HL-60/S4 treated with retinoic acid at 250 ng/mL for 4 days and 3 days (cell line): ENCODE measurements around the gene OSGEPL1.
"Not testable (repeated sequence)": the region's sequence is repeated elsewhere in the genome, so short reads cannot be mapped to it uniquely, and the experiment has no call there.

Experiments
- in situ Hi-C: fragments of 300-500 bp; cut with MboI; formaldehyde crosslinking; loops from 2 replicates; pipeline ENCODE4 v1.7.0; 2022; ENCODE audit warnings: low sequenced_read_pairs

Gene OSGEPL1, protein sequence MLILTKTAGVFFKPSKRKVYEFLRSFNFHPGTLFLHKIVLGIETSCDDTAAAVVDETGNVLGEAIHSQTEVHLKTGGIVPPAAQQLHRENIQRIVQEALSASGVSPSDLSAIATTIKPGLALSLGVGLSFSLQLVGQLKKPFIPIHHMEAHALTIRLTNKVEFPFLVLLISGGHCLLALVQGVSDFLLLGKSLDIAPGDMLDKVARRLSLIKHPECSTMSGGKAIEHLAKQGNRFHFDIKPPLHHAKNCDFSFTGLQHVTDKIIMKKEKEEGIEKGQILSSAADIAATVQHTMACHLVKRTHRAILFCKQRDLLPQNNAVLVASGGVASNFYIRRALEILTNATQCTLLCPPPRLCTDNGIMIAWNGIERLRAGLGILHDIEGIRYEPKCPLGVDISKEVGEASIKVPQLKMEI

DNA sequence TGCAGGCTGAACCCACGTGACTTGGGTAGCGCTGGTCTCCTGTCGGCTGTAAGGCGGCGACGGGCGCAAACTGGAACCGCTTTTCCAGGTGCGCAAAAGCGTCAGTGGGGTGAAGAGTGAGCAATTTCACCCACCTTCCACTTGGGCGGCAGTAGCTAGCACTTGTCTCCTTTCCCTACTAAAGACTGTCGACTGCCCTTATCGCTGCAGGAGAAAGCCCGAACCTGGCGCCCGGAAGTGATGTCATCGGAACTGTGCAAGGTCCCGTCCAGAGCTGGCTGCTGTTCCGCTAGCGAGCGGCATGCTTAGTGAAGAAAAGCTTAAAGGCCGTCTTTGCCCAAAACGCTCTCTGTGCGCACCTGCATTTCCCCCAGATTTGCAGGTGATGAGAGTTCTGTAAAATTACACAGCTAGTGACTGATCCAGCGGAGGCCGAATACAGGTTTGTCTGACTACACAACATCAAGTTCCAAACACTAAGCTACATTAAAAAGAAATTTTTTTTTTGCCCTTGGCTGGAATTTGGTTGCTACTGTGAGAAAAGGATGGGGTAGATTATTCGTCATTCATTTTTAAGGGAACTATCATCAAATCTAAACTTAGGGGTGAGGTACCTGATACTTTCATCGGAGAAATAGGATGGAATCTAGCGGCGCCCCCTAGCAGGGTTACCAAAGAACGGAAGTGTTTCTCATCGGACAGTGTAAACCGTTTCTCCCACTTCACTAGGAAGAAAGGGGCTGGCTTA lies at the start of gene OSGEPL1:
Gene OSGEPL1, minus strand, starts transcription at position 242 of the 748 bp plus-strand sequence. CDS start 1,152 bp downstream, outside the sequence.
- in situ Hi-C loops = no loop called here

DNA sequence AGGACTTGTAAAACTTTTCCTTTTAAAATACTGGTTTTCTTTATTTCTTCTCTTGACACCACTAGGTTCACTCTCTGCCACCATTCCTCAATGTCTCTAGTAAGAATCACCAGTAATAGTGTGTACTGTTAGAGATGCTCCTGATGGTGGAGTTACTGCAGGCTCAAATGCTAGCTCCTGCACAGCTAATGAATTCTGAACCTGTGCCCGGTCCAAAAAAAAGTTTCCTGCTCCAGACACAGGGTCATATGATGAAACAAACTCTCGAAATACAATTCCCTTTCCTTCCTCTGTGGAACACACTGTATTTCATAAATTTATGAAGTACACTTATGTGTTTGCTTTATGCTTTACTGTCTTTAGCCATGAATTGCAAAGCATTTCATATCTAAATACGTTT lies 40.8 kb upstream of the OSGEPL1 start:
- in situ Hi-C loops = no loop called here

DNA sequence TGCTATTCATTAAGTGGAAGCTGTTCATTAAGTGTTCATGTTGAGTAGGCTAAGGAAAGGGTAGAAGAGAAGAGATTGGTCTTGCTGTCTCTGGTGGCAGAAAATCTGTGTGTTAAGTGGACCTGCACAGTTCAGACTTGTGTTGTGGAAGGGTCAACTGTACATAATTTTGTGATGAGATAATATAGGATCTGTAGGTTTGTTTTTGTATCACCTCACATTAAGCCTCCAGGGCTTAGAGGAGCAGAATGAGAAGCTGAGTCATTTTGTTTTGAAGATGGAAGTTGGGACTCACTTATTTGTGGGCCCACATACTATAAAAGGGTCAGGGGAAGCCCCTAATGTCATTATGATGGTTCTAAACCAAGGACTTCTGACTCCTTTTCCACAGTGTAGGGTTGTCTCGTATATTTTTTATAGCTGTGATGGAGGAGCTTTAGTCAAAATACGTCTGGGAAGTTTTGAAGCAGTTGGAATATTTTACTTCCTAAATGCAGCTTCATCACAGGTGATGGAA lies 39.9 kb upstream of the OSGEPL1 start:
- in situ Hi-C loops = no loop called here

DNA sequence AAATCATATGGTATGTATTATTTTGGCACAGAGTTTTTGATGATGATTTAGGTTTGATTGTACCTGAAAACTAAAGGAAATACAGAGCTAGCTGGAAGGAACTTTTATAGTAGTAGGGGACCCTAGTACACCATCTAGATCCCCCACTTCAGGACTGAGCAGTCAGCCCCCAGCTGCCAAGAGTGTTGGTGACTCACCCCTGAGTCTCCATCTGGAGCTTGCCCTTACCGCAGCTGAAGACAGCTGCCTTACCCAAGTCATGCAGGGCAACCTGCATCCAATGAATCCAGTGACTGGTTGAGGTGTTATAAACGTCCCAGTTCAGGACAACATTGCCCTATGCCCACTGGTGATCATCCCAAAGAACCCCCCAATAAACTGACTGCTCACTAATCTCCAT lies 36.9 kb upstream of the OSGEPL1 start:
- in situ Hi-C loops = no loop called here

DNA sequence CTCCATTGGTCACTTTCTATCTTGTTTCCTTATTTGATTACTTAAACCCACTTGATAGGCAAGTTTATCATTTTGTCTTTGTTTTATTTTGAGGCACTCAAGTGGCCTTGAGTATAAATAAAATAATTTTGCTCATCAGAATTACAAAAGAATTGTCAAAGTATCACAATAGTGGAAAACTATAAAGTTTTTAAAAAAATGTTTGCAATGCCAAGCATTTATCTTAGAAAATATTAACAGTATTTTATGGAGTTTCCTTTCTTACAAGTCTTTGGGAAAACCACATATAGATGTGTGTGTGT lies 36.4 kb upstream of the OSGEPL1 start:
- in situ Hi-C loops = no loop called here

DNA sequence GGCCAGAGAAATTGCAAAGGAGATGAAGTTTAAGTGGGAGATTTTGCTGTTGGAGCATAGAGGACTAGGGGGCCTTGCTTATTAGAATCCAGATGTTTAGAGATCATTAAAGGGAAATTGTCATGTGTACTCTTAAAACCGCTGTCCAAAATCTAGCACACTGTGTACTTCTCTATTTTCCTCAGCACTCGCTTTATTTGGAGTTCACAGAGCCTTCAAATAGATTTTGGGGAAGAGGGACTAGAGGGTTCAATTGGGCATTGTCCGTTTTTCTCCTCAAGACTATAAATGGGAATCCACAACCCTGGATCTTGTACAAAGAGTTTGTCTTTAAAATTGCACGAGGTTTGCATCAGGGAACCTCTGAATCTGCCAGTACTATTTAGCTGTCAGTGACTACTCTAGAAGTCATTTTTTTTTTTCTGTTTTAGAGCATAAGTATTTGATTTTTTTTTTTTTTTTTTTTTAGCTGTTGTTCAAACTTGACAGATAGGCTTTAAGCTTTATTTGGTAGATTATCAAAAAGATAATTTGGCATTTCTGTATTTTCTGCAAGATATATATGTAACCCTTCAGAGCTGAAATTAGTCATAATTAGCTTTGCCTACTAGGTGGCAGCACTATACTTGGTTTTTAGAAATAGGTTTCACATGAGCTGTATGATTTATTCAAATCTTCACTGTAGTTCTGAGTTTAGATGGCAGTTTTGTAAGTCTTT lies 35.9 kb upstream of the OSGEPL1 start:
- in situ Hi-C loops = no loop called here

DNA sequence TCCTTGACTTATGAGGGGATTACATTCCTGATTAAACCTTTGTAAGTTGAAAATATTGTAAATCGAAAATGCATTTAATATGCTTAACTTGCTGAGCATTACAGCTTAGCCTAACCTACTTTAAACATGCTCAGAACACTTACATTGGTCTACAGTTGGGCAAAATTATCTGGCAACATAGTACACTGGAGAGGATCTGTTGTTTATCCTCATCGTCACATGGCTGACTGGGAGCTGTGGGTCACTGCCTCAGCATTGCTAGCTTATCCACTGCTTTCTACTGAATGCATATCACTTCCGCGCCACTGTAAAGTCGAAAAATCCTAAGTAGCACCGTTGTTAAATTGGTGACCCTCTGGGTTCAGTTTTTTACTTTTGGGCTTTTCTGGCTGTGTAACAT lies 35.3 kb upstream of the OSGEPL1 start:
- in situ Hi-C loops = no loop called here

DNA sequence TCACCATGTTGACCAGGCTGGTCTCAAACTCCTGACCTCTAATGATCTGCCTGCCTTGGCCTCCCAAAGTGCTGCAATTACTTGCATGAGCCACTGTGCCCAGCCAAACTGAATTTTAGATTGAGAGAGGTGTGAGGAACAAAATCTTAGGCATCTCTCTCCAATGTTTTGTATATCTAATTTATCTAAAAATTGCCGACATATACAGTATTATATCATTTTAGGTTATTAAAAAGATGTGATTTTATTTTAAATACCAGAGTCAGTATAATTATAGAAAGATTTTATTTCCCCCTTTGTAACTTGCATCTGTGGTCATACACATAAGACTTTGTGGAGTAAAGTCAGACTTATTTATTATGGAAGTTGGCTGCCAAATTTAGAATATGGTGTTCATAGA lies 31.7 kb upstream of the OSGEPL1 start:
- in situ Hi-C loops = no loop called here

DNA sequence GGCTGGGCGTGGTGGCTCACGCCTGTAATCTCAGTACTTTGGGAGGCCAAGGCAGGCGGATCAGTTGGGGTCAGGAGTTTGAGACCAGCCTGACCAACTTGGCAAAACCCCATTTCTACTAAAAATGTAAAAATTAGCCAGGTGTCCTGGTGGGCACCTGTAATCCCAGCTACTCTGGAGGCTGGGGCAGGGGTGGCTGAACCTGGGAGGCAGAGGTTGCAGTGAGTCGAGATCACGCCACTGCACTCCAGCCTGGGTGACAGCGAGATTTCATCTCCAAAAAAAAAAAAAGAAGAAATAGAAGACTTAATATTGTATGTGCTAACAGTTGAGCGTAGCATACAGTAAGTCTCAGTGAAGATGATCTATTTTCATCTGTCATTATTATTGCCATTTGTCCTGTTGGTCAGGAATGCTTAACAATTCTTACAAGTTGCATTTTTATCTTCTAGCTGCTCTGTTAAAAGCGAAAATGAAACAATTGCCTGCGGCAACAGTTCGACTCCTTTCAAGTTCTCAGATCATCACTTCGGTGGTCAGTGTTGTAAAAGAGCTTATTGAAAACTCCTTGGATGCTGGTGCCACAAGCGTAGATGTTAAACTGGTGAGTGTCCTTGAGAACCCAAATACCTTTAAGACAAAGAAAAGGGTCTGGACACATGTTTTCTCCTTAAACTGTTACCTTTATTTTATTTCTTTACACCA lies 28.9 kb upstream of the OSGEPL1 start:
- in situ Hi-C loops = no loop called here

DNA sequence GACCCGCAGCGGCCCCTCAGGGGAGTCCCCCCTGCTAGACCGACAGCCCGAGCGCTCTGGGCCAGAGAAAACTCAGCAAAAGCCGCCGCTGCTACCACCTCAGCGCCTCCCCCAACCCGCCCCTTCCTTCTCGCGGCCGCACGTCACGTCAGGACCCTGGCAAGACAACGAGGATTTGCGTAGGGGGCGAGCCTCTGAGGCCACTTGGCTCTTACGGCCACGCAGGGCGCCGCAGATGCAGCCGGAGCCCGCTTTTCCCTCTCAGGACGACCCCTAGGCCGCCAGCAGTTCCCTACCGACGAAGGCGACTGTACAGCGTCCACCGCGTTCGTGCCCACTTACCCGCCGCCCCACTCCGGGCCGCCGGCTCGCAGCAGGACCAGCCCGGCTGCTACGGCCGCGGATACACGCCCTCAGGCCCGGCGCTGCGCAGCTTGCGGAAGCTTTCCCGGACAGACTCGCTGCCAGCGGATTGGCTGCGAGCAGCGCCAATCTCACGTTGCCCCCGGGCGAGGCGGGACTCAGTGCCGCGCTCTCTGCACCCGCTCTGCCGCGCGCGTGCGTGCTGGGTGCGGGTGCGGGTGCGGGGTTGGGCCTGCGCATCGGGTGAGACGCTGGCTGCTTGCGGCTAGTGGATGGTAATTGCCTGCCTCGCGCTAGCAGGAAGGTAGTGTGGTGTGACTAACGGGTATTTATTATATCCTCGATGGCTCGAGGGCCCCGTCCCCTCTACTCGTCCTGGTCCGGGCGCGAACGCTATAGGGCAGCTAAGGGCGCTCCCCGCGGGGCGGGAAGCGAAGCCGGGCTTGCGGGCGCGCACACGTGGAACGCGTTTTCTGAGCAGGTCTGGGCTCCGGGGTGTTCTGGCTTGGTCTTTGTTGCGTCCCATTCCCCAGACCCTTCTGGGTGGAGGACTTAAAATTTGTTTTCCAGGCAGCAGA lies 21.6 kb upstream of the OSGEPL1 start, which contains the start of the genes ORMDL1 and PMS1:
Gene ORMDL1, minus strand, starts transcription at position 413 of the 941 bp plus-strand sequence. CDS start 1,744 bp downstream, outside the sequence.
Gene PMS1, plus strand, starts transcription at position 524 of the 941 bp plus-strand sequence. CDS start 7,360 bp downstream, outside the sequence.
- in situ Hi-C loops = no loop called here

DNA sequence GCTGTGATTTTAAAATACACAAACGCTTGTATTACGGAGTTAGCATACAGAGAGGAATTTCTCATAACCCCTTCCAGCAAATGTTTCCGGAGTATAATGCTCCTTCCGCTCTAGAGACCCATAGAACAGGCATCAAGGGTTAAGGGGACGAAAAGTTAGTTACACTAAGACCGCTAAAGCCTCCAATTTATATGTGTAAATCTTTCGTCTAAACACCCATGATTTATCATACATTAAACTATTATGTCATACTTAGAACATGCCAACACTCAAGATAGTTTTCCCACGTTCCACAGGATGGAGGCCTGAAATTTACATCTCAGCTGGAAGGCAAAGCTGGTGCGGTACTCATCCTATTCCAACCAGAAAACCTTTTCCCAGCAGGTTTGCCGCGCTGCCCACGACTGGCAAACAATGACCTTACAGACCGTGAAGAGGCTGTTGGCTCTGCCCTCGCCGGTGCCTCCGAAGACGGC lies 20.9 kb upstream of the OSGEPL1 start:
- in situ Hi-C loops = no loop called here

DNA sequence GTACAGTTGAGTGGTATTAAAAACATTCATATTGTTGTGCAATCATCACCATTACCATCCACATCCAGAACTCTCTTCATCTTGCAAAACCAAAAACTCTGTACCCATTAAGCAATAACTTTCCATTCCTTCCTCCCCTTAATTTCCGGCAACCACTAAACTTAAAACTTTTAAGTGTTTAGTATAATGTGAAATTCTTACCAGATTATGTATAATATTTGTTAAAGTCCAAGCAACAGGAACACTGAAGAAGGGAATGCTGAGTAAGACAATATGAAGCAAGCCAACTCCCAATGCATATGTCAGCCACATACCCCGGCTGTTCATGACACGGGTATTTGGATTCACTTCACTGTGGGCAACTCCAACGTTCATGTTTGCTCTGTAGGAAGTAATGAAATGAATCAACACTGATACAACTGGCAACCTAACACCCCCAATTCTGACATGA lies 19.7 kb upstream of the OSGEPL1 start:
- in situ Hi-C loops = no loop called here

DNA sequence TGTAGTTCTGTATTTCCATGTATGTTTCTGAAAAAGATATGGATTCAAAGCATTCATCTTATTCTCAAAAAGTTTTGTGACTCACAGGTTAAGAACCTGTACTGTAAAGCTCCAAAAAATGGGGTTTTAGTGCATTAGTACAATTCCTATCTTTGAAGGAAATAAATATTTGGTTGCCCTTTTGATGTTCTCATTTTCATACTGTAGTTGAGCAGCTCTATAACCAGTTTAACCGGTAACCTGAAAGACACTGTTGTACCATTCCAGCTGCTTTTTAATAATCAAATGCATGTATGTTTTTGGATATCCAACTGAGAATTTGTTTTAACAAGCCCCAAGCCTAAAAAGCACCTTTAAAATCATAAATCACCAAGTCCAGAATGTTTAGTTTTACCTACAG lies 9.6 kb upstream of the OSGEPL1 start:
- in situ Hi-C loops = no loop called here

DNA sequence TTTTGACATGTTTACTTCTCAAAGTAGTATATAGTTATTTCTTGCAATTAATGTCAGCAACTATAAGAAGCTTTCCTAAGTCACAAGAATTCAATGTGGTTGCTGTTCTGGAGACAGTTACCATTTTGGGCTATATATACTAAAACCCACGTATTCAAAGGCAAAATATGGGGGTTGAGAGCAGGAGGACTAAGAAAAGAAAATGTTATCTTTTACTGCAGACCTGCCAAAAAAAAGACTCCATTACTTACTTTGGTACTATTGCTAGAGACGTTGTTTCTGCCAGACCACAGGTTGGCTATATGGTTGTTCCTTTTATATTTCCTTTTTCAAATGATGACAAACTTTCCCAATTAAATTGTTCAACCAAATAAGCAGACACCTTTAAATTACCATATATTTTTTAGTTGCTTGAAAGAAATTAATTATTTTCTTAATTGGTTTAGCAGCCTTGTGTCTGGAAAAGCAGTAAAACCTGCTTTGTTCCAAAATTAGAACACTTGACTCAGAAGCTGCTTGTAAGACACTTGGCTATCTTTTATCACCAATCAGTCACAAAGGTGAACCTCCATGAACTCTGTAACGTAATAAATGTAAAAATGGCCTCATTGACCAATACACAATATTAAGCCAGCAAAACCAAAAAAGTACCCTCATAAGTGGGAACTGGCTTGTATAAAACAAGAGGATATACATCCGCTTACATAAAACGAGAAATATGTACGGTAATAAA lies 8.2 kb upstream of the OSGEPL1 start:
- in situ Hi-C loops = no loop called here

DNA sequence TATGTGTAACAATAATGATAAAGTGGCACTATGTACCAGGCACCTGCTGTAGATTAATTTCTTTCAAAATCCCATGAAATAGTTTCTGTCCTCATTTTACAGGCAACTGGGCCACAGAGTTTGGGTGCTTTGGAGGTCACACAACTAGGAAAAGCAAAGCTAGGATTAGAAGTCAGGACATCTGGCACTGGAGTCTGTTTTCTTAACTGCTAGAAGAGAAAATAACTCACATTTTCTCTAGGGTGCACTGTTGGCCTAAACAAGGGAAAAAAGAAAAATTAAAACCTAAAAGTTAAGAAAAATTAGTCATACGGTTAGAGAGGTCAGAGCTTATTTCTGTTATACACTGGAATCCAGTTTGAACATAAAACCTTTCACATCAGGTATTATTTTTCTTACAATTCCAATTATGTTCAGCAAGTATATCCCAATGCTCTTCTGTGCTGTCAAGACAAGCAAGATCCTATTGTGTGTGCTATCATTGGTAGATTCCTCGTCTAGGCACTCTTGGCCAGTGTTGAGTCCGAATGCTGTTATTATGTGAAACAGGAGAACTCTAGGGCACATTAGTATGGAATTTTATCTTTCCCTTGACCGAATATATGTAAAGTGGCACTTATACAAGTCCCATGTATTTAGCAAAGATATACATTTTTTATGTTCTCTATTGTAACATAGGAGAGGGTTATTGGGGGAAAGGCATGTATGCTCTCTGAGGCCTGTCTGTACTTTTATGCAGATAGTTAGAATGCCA lies 1.5 kb upstream of the OSGEPL1 start:
- in situ Hi-C loops = no loop called here

DNA sequence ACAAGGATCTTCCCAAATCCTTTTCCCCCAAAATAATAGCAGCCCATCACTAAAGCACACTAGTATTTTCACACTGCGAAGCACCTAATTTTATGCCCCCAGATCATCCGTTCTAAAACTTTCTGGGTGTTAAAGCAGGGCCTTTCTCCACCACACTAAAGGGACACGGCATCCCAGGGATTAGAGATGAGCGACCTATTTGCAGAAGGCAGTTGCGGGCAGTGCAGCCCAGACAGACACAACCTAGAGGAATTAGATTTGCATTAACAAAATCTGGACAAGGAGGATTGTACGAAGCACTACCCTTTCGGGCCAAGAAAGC lies 402 bp downstream of the OSGEPL1 start:
- in situ Hi-C loops = no loop called here

DNA sequence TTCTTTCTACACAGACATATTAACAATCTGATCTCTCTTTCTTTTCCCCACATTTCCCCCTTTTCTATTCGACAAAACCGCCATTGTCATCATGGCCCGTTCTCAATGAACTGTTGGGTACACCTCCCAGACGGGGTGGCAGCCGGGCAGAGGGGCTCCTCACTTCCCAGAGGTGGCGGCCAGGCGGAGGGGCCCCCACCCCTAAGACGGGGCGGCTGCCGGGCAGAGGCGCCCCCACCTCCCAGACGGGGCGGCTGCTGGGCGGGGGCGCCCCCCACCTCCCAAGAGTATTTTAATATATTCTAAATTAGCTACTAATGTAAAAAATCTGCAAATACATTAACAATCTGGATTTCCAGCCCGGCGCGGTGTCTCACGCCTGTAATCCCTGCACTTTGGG lies 2.4 kb downstream of the OSGEPL1 start:
- in situ Hi-C loops = not testable (repeated sequence)

DNA sequence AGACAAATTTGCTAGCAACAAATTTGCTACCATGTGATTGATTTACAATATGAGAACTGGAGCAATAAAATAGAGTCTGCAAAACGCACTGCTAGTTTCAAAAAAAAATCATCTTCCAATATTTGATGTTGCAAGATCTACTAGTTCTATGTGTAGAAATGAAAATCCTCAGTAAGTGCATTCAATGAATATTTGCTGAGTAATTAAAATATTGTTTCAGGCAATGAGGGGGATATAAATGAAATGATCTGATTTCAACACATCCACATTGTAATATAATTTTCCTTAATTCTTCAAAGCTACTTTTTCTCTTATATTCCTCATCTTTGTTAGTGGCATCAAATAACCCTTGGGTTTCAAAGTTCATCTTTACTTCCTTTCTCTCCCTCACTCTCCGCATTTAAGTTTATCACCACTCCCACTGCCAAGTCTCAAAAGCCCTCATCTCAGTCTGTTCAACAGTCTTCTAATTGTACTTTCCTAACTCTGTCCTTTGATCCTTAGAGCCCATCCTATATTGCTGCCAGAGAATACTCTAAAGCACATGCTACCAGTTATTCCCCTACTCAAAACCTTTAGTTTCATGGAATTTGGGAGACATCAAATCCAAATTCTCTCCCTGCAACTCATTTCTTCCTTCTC lies 6.2 kb downstream of the OSGEPL1 start:
- in situ Hi-C loops = no loop called here
